Testis (tissue), 2 donors: Measurements from ENCODE around the gene FBXW7.

ENCODE experiments used
- POLR2A ChIP-seq: fragments of 450-650 bp; IDR thresholded peaks from one replicate; pipeline ENCODE4 v1.6.1; 2017; ENCODE audit warnings: antibody characterized with exemption, mild to moderate bottlenecking, moderate library complexity
- TF ChIP-seq, protein P1 (sequence below), 3 experiments: fragments of 450-650 bp in 2 of 3; fragments of 200-600 bp in 1 of 3; sonication (generic) in 1 of 3; IDR thresholded peaks; one replicate each; pipeline ENCODE4 v1.5.1; 2016 to 2019; ENCODE audit warnings: antibody characterized with exemption in 3 of 3, mild to moderate bottlenecking in 2 of 3, moderate library complexity in 1 of 3

DNA sequence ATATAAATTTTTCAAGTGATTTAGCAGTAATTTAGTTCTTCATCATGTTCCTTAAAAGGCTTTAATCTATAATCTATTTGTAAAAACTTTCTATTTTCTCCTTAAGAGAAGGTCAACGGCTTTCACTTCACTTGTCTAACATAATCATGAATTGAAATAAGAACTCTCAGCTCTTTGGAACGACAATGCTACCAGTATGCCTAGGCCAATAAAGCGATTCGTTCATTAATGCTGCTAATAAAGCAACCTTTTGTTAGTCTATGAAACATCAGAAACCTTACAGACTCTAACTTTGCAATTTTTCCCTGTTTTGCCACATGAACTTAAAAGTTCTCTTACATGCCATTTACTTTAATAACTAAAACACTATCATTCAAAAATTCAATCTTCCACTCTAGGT is 47.6 kb downstream of the FBXW7 start:
- TF ChIP-seq, protein P1, sequence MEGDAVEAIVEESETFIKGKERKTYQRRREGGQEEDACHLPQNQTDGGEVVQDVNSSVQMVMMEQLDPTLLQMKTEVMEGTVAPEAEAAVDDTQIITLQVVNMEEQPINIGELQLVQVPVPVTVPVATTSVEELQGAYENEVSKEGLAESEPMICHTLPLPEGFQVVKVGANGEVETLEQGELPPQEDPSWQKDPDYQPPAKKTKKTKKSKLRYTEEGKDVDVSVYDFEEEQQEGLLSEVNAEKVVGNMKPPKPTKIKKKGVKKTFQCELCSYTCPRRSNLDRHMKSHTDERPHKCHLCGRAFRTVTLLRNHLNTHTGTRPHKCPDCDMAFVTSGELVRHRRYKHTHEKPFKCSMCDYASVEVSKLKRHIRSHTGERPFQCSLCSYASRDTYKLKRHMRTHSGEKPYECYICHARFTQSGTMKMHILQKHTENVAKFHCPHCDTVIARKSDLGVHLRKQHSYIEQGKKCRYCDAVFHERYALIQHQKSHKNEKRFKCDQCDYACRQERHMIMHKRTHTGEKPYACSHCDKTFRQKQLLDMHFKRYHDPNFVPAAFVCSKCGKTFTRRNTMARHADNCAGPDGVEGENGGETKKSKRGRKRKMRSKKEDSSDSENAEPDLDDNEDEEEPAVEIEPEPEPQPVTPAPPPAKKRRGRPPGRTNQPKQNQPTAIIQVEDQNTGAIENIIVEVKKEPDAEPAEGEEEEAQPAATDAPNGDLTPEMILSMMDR (IDR thresholded peaks at IDR 0.05), result no peak
- no peak for TF ChIP-seq POLR2A
